H9 (cell line): ENCODE measurements around the gene GAL3ST2. TPM values are rescaled to one million over a fixed set of nuclear protein-coding genes. Genes with fewer than 3 reads are reported as not detected.
A peak's percentile ranks its signal among the peaks of the same experiment; 100 is the strongest.

ENCODE experiments used
- DNase-seq: peaks from one replicate; pipeline ENCODE4 v3.0.0-alpha.2; 2017
- H2AFZ ChIP-seq: one replicate; pipeline ENCODE4 v1.6.1; 2013; ENCODE audit warnings: mild to moderate bottlenecking, low read length, control low read depth, moderate library complexity
- H2AK5ac ChIP-seq: 2 replicates; pipeline ENCODE4 v1.6.1; 2013; ENCODE audit warnings: low read length, control low read depth, mixed read lengths; ENCODE audit not compliant: insufficient read length
- H2BK120ac ChIP-seq: one replicate; pipeline ENCODE4 v1.6.1; 2013; ENCODE audit warnings: low read depth, mild to moderate bottlenecking, low read length, control low read depth, inconsistent platforms; ENCODE audit not compliant: poor library complexity, severe bottlenecking
- H2BK12ac ChIP-seq: 2 replicates; pipeline ENCODE4 v1.6.1; 2013; ENCODE audit warnings: low read length, control low read depth, mixed read lengths, low read depth; ENCODE audit not compliant: insufficient read length
- H2BK15ac ChIP-seq: 2 replicates; pipeline ENCODE4 v1.6.1; 2013; ENCODE audit warnings: low read depth, low read length, control low read depth
- H2BK20ac ChIP-seq: one replicate; pipeline ENCODE4 v1.6.1; 2013; ENCODE audit warnings: low read depth, mild to moderate bottlenecking, low read length, control low read depth, inconsistent platforms; ENCODE audit not compliant: poor library complexity, severe bottlenecking
- H2BK5ac ChIP-seq: 2 replicates; pipeline ENCODE4 v1.6.1; 2013; ENCODE audit warnings: low read length, control low read depth, mixed read lengths; ENCODE audit not compliant: insufficient read length
- H3K14ac ChIP-seq: 2 replicates; pipeline ENCODE4 v1.6.1; 2013; ENCODE audit warnings: low read length, control low read depth; ENCODE audit not compliant: insufficient read depth
- H3K18ac ChIP-seq: 2 replicates; pipeline ENCODE4 v1.6.1; 2013; ENCODE audit warnings: low read depth, mild to moderate bottlenecking, mixed read lengths, low read length, control low read depth; ENCODE audit not compliant: insufficient read length
- H3K23ac ChIP-seq: 2 replicates; pipeline ENCODE4 v1.6.1; 2013; ENCODE audit warnings: low read length, control low read depth, mixed read lengths, low read depth; ENCODE audit not compliant: insufficient read length
- H3K23me2 ChIP-seq: 2 replicates; pipeline ENCODE4 v1.6.1; 2013; ENCODE audit warnings: low read depth, mild to moderate bottlenecking, mixed read lengths, low read length, control low read depth; ENCODE audit not compliant: insufficient read length, poor library complexity, severe bottlenecking
- H3K27ac ChIP-seq: 2 replicates; pipeline ENCODE4 v1.5.1; 2013; ENCODE audit warnings: low read length, control low read depth, mixed read lengths, low read depth; ENCODE audit not compliant: insufficient read length
- H3K27me3 ChIP-seq: 2 replicates; pipeline ENCODE4 v1.6.1; 2013; ENCODE audit warnings: low read length, control low read depth, inconsistent platforms; ENCODE audit not compliant: insufficient read depth
- H3K4ac ChIP-seq: 2 replicates; pipeline ENCODE4 v1.6.1; 2013; ENCODE audit warnings: low read depth, mild to moderate bottlenecking, control low read depth, inconsistent platforms, low read length, moderate library complexity
- H3K4me1 ChIP-seq: 2 replicates; pipeline ENCODE4 v1.6.1; 2013; ENCODE audit warnings: low read length, control low read depth, inconsistent platforms; ENCODE audit not compliant: insufficient read depth
- H3K4me2 ChIP-seq: 2 replicates; pipeline ENCODE4 v1.6.1; 2013; ENCODE audit warnings: low read length, control low read depth, mixed read lengths; ENCODE audit not compliant: insufficient read length, insufficient read depth
- H3K56ac ChIP-seq: 2 replicates; pipeline ENCODE4 v1.6.1; 2013; ENCODE audit warnings: low read depth, mild to moderate bottlenecking, mixed read lengths, low read length, control low read depth; ENCODE audit not compliant: insufficient read length
- H3K79me1 ChIP-seq: 2 replicates; pipeline ENCODE4 v1.6.1; 2013; ENCODE audit warnings: low read depth, mild to moderate bottlenecking, moderate library complexity, low read length, control low read depth, inconsistent platforms; ENCODE audit not compliant: insufficient read depth, poor library complexity, severe bottlenecking
- H3K79me2 ChIP-seq: 2 replicates; pipeline ENCODE4 v1.6.1; 2013; ENCODE audit warnings: low read length, control low read depth, inconsistent platforms; ENCODE audit not compliant: insufficient read depth
- H3K9ac ChIP-seq: 2 replicates; pipeline ENCODE4 v1.6.1; 2013; ENCODE audit warnings: low read length, control low read depth, mixed read lengths; ENCODE audit not compliant: insufficient read length; ENCODE audit errors: extremely low read depth
- H3K9me3 ChIP-seq: one replicate; pipeline ENCODE4 v1.6.1; 2013; ENCODE audit warnings: low read depth, low read length, inconsistent platforms; ENCODE audit not compliant: control insufficient read depth
- H3T11ph ChIP-seq: one replicate; pipeline ENCODE4 v1.6.1; 2013; ENCODE audit warnings: mild to moderate bottlenecking, low read length, control low read depth, inconsistent platforms
- H4K20me1 ChIP-seq: one replicate; pipeline ENCODE4 v1.6.1; 2013; ENCODE audit not compliant: control insufficient read depth, insufficient read length, insufficient read depth
- H4K5ac ChIP-seq: 2 replicates; pipeline ENCODE4 v1.6.1; 2013; ENCODE audit warnings: low read depth, mild to moderate bottlenecking, mixed read lengths, low read length, control low read depth; ENCODE audit not compliant: insufficient read length
- H4K8ac ChIP-seq: replicated peaks from 2 replicates; pipeline ENCODE4 v1.6.1; 2013; ENCODE audit warnings: low read length, control low read depth, mixed read lengths, low read depth; ENCODE audit not compliant: insufficient read length
- H4K91ac ChIP-seq: 2 replicates; pipeline ENCODE4 v1.6.1; 2013; ENCODE audit warnings: low read depth, mild to moderate bottlenecking, moderate library complexity, mixed read lengths, low read length, control low read depth; ENCODE audit not compliant: insufficient read length
- H3K27ac Mint-ChIP-seq, 3 experiments: 2 replicates in 2 of 3; 3 replicates in 1 of 3; pipeline ENCODE4 v1.8.0; 2020 to 2021; ENCODE audit warnings: mixed read lengths in 3 of 3, mild to moderate bottlenecking in 1 of 3, moderate library complexity in 1 of 3
- H3K27me3 Mint-ChIP-seq: 2 replicates; pipeline ENCODE4 v1.8.0; 2021; ENCODE audit warnings: low read depth, mild to moderate bottlenecking, moderate library complexity, mixed read lengths
- H3K36me3 Mint-ChIP-seq, 3 experiments: 2 replicates in 2 of 3; 3 replicates in 1 of 3; pipeline ENCODE4 v1.8.0; 2020 to 2021; ENCODE audit warnings: low read depth in 3 of 3, mixed read lengths in 3 of 3; ENCODE audit not compliant: insufficient read depth in 1 of 3
- H3K4me1 Mint-ChIP-seq, 2 experiments: 2 replicates each; pipeline ENCODE4 v1.8.0; 2020; ENCODE audit warnings: mixed read lengths in 2 of 2
- H3K4me3 Mint-ChIP-seq, 2 experiments: 2 replicates in 1 of 2; 3 replicates in 1 of 2; pipeline ENCODE4 v1.8.0; 2020 to 2021; ENCODE audit warnings: mild to moderate bottlenecking in 2 of 2, mixed read lengths in 2 of 2, moderate library complexity in 1 of 2
- H3K9me3 Mint-ChIP-seq, 2 experiments: 2 replicates in 1 of 2; 3 replicates in 1 of 2; pipeline ENCODE4 v1.8.0; 2020; ENCODE audit warnings: mild to moderate bottlenecking in 2 of 2, mixed read lengths in 2 of 2, moderate library complexity in 1 of 2
- WGBS: extraction: QIAGEN DNeasy Blood & Tissue Kit; methylation state at CpG from one replicate; pipeline ENCODE4 v1.1.7; 2013; ENCODE audit warnings: missing lambda C conversion rate, low lambda C conversion rate, mixed read lengths; ENCODE audit not compliant: insufficient read length; ENCODE audit errors: extremely low coverage; 5-methylcytosine and 5-hydroxymethylcytosine counted together
- total RNA-seq: library from RNA; stranded (reverse); gene quantifications from 2 replicates; pipeline ENCODE4 v1.2.1, GENCODE V29; 2021
- TF ChIP-seq, protein P1 (sequence below): fragments of 200-600 bp; sonication (generic); conservative IDR thresholded peaks from 3 replicates; pipeline ENCODE4 v1.8.0; 2021; ENCODE audit warnings: antibody characterized with exemption, mild to moderate bottlenecking

Gene GAL3ST2
- total RNA-seq, 1 experiment from 2014 or later, result 0.33 TPM

GRCh38 chr2:241745276-241745675 lies 31.3 kb upstream of the GAL3ST2 start:
- Histone ChIP-seq H3K23me2 (no peaks in the 10 kb centered on the region), H4K20me1 (no peaks in the 10 kb centered on the region), H3K27ac (no peak overlapping the region), H3K9ac (no peak overlapping the region), H3K9me3 (no peaks in the 10 kb centered on the region), H3K23ac (no peak overlapping the region), H4K8ac (no peak overlapping the region), H3K27me3 (no peaks in the 10 kb centered on the region), H3T11ph (no peak overlapping the region), H4K5ac (no peak overlapping the region), H3K79me1 (no peaks in the 10 kb centered on the region), H2AK5ac (no peak overlapping the region), H3K4me2 (no peak overlapping the region), H3K4ac (no peak overlapping the region), H2BK120ac (no peak overlapping the region), H2BK20ac (no peak overlapping the region), H4K91ac (no peak overlapping the region), H3K79me2 (no peaks in the 10 kb centered on the region), H3K56ac (no peak overlapping the region), H2BK5ac (no peak overlapping the region), H2BK15ac (no peak overlapping the region), H2BK12ac (no peak overlapping the region), H3K4me1 (no peaks in the 10 kb centered on the region), H3K14ac (no peak overlapping the region), H3K18ac (no peak overlapping the region), H2AFZ (no peak overlapping the region)
- H3K27ac Mint-ChIP-seq, result no peak overlapping the region; a peak in 1 of 7 replicates
- H3K27me3 Mint-ChIP-seq, result no peaks in the 10 kb centered on the region
- H3K4me1 Mint-ChIP-seq, result no peaks in the 10 kb centered on the region
- TF ChIP-seq, protein P1, sequence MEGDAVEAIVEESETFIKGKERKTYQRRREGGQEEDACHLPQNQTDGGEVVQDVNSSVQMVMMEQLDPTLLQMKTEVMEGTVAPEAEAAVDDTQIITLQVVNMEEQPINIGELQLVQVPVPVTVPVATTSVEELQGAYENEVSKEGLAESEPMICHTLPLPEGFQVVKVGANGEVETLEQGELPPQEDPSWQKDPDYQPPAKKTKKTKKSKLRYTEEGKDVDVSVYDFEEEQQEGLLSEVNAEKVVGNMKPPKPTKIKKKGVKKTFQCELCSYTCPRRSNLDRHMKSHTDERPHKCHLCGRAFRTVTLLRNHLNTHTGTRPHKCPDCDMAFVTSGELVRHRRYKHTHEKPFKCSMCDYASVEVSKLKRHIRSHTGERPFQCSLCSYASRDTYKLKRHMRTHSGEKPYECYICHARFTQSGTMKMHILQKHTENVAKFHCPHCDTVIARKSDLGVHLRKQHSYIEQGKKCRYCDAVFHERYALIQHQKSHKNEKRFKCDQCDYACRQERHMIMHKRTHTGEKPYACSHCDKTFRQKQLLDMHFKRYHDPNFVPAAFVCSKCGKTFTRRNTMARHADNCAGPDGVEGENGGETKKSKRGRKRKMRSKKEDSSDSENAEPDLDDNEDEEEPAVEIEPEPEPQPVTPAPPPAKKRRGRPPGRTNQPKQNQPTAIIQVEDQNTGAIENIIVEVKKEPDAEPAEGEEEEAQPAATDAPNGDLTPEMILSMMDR, result no peak
- H3K9me3 Mint-ChIP-seq, result no peaks in the 10 kb centered on the region; a peak in 2 of 5 replicates
- no CpG with 5 or more reads among the region's 13 CpGs for WGBS
- H3K4me3 Mint-ChIP-seq, result no peak overlapping the region
- H3K36me3 Mint-ChIP-seq, result peaks cover 23 to 39% (median 38%) of the 10 kb centered on the region in 3 experiments; a peak in 6 of 7 replicates
- peak; percentile 24 for DNase-seq
